ENCODE measurements around the gene SLC8A3.

SLC8A3 gene

GRCh38 chr14:70098250-70098809 lies 90.4 kb downstream of the SLC8A3 start:
- Histone ChIP-seq H3K4me3 (replicated peaks; ENCODE audit: insufficient read depth, low read length) (no peak overlapping the region), H3K27ac (replicated peaks) (no peak overlapping the region), H3K27me3 (ENCODE audit: insufficient read depth, poor library complexity, severe bottlenecking) (no peaks in the 10 kb centered on the region)
- DNase-seq (ENCODE audit: low read depth in 1 of 2, low spot score in 1 of 2), result no peak
- TF ChIP-seq POLR2AphosphoS5 (IDR thresholded peaks at IDR 0.05; ENCODE audit: low read depth), result no peak

GRCh38 chr14:70097576-70098249 lies 91.0 kb downstream of the SLC8A3 start:
- DNase-seq (ENCODE audit: low read depth in 1 of 2, low spot score in 1 of 2), result no peak
- no peak for TF ChIP-seq REST (IDR thresholded peaks at IDR 0.05; ENCODE audit: insufficient replicate concordance, low read depth)
- TF ChIP-seq GABPA (IDR thresholded peaks at IDR 0.05; ENCODE audit: low read depth), result no peak
- TF ChIP-seq SPI1 (IDR thresholded peaks at IDR 0.05; ENCODE audit: borderline replicate concordance, low read depth), result no peak
- no peak for TF ChIP-seq CTCF (IDR thresholded peaks at IDR 0.05; ENCODE audit: insufficient read depth, low read length)
- no peak for TF ChIP-seq POLR2AphosphoS5 (IDR thresholded peaks at IDR 0.05; ENCODE audit: low read depth)

GRCh38 chr14:70096866-70097265 lies 91.9 kb downstream of the SLC8A3 start:
- DNase-seq (ENCODE audit: low read depth in 1 of 2, low spot score in 1 of 2), result no peak
- H3K27me3 ChIP-seq (ENCODE audit: insufficient read depth, poor library complexity, severe bottlenecking), result no peaks in the 10 kb centered on the region
- H3K4me3 ChIP-seq (replicated peaks; ENCODE audit: insufficient read depth, low read length), result no peak overlapping the region
- no peak overlapping the region for H3K27ac ChIP-seq (replicated peaks)
- TF ChIP-seq REST (IDR thresholded peaks at IDR 0.05; ENCODE audit: insufficient replicate concordance, low read depth), result no peak
- no peak for TF ChIP-seq SPI1 (IDR thresholded peaks at IDR 0.05; ENCODE audit: borderline replicate concordance, low read depth)
- TF ChIP-seq POLR2AphosphoS5 (IDR thresholded peaks at IDR 0.05; ENCODE audit: low read depth), result no peak
- TF ChIP-seq CTCF (IDR thresholded peaks at IDR 0.05; ENCODE audit: insufficient read depth, low read length), result no peak
- no peak for TF ChIP-seq GABPA (IDR thresholded peaks at IDR 0.05; ENCODE audit: low read depth)

More at GRCh38 chr14:70097576-70098249, 91.0 kb downstream of the SLC8A3 start:
- no peaks in the 10 kb centered on the region for H3K27me3 ChIP-seq (ENCODE audit: insufficient read depth, poor library complexity, severe bottlenecking)
- no peak overlapping the region for H3K27ac ChIP-seq (replicated peaks)
- no peak overlapping the region for H3K4me3 ChIP-seq (replicated peaks; ENCODE audit: insufficient read depth, low read length)

GRCh38 chr14:70094631-70095030 lies 94.1 kb downstream of the SLC8A3 start:
- Histone ChIP-seq H3K27me3 (ENCODE audit: insufficient read depth, poor library complexity, severe bottlenecking) (no peaks in the 10 kb centered on the region), H3K27ac (replicated peaks) (no peak overlapping the region), H3K4me3 (replicated peaks; ENCODE audit: insufficient read depth, low read length) (no peak overlapping the region)
- no peak for TF ChIP-seq CTCF (IDR thresholded peaks at IDR 0.05; ENCODE audit: insufficient read depth, low read length)
- TF ChIP-seq GABPA (IDR thresholded peaks at IDR 0.05; ENCODE audit: low read depth), result no peak
- TF ChIP-seq POLR2AphosphoS5 (IDR thresholded peaks at IDR 0.05; ENCODE audit: low read depth), result no peak
- no peak for TF ChIP-seq SPI1 (IDR thresholded peaks at IDR 0.05; ENCODE audit: borderline replicate concordance, low read depth)
- TF ChIP-seq REST (IDR thresholded peaks at IDR 0.05; ENCODE audit: insufficient replicate concordance, low read depth), result no peak
- no peak for DNase-seq (ENCODE audit: low read depth in 1 of 2, low spot score in 1 of 2)

All from HL-60 (cell line).